H1 (cell line): ENCODE measurements around the gene SLC23A2. TPM values are rescaled to one million over a fixed set of nuclear protein-coding genes. Genes with fewer than 3 reads are reported as not detected.

Source experiments
- CTCF ChIA-PET: fragments of 300-600 bp; sonication (Branson Sonifier 250); formaldehyde crosslinking; loops from one replicate; lab custom pipeline; 2021; ENCODE audit not compliant: partially characterized antibody; lab: Charles Lee
- POLR2A ChIA-PET: fragments of 300-600 bp; sonication (Branson Sonifier 250); formaldehyde crosslinking; loops from one replicate; lab custom pipeline; 2021; ENCODE audit warnings: inconsistent platforms; ENCODE audit not compliant: partially characterized antibody; lab: Charles Lee
- DNase-seq, 2 experiments: peaks; one replicate each; pipeline versions ENCODE4 v3.0.0 to v3.0.0-alpha.2; 2010 to 2022; ENCODE audit warnings: low spot score in 2 of 2, low read depth in 1 of 2, mixed read lengths in 1 of 2
- FAIRE-seq: peaks from 2 replicates; lab custom pipeline; 2011; peaks lifted over from hg19 to GRCh38; lab: Jason Lieb, UNC
- H2AFZ ChIP-seq: 2 replicates; pipeline ENCODE4 v1.8.1; 2012; ENCODE audit warnings: low read length, inconsistent platforms
- H2AK5ac ChIP-seq: 2 replicates; pipeline ENCODE4 v1.6.1; 2013; ENCODE audit warnings: low read depth, low read length
- H2BK120ac ChIP-seq: replicated peaks from 2 replicates; pipeline ENCODE3; 2013; ENCODE audit warnings: low read depth, low read length, inconsistent platforms
- H2BK12ac ChIP-seq: 2 replicates; pipeline ENCODE4 v1.6.1; 2013; ENCODE audit warnings: low read depth, low read length
- H2BK15ac ChIP-seq: 2 replicates; pipeline ENCODE4 v1.6.1; 2013; ENCODE audit warnings: low read length
- H2BK20ac ChIP-seq: 2 replicates; pipeline ENCODE4 v1.6.1; 2013; ENCODE audit warnings: low read length
- H2BK5ac ChIP-seq: 2 replicates; pipeline ENCODE4 v1.6.1; 2013; ENCODE audit warnings: low read depth, low read length
- H3K14ac ChIP-seq: 2 replicates; pipeline ENCODE4 v1.6.1; 2013; ENCODE audit warnings: inconsistent platforms; ENCODE audit not compliant: insufficient read length
- H3K18ac ChIP-seq: 2 replicates; pipeline ENCODE4 v1.6.1; 2013; ENCODE audit warnings: low read length; ENCODE audit errors: extremely low read depth
- H3K23ac ChIP-seq: 2 replicates; pipeline ENCODE4 v1.6.1; 2013; ENCODE audit warnings: inconsistent platforms; ENCODE audit not compliant: insufficient read length
- H3K23me2 ChIP-seq: 2 replicates; pipeline ENCODE4 v1.6.1; 2013; ENCODE audit warnings: low read depth, low read length
- H3K27ac ChIP-seq: 2 replicates; pipeline ENCODE4 v1.6.1; 2011; ENCODE audit warnings: low read depth, low read length, inconsistent platforms
- H3K27me3 ChIP-seq, 4 experiments: replicated peaks in 1 of 4; 1 replicate in 1 of 4; 2 replicates in 3 of 4; pipeline versions ENCODE4 v1.6.1 to v1.8.1; 2011 to 2013; ENCODE audit warnings: low read length in 3 of 4, mild to moderate bottlenecking in 3 of 4, inconsistent platforms in 2 of 4, mixed read lengths in 2 of 4, moderate library complexity in 1 of 4; ENCODE audit not compliant: control insufficient read depth in 3 of 4, insufficient read depth in 3 of 4; ENCODE audit errors: extremely low read depth in 1 of 4
- H3K36me3 ChIP-seq, 4 experiments: 2 replicates each; pipeline versions ENCODE4 v1.6.1 to v1.8.1; 2011 to 2013; ENCODE audit warnings: mild to moderate bottlenecking in 4 of 4, low read length in 3 of 4, moderate library complexity in 2 of 4, control low read depth in 1 of 4, inconsistent platforms in 1 of 4; ENCODE audit not compliant: insufficient read depth in 4 of 4, control insufficient read depth in 2 of 4
- H3K4ac ChIP-seq: replicated peaks from 2 replicates; pipeline ENCODE3; 2013; ENCODE audit warnings: low read length, low read depth, mixed read lengths, inconsistent platforms; ENCODE audit not compliant: insufficient read length
- H3K4me1 ChIP-seq, 4 experiments: replicated peaks in 1 of 4; 1 replicate in 1 of 4; 2 replicates in 3 of 4; pipeline versions ENCODE4 v1.6.1 to v1.8.1; 2011 to 2013; ENCODE audit warnings: low read length in 3 of 4, inconsistent platforms in 2 of 4, mixed read lengths in 1 of 4; ENCODE audit not compliant: insufficient read depth in 4 of 4, control insufficient read depth in 3 of 4
- H3K4me2 ChIP-seq, 2 experiments: 2 replicates each; pipeline versions ENCODE4 v1.6.1 to v1.8.1; 2011 to 2013; ENCODE audit warnings: low read depth in 2 of 2, low read length in 2 of 2, control low read depth in 1 of 2, inconsistent platforms in 1 of 2, mild to moderate bottlenecking in 1 of 2; ENCODE audit not compliant: insufficient read depth in 1 of 2
- H3K4me3 ChIP-seq, 4 experiments: fragments of 200-600, 300-600 bp in 1 of 4; sonication (generic), shearing (Covaris generic), sonication (Bioruptor Twin) in 1 of 4; 2 replicates each; pipeline versions ENCODE4 v1.5.1 to v1.8.1; 2011 to 2016; ENCODE audit warnings: low read length in 4 of 4, low read depth in 3 of 4, control low read depth in 2 of 4, inconsistent platforms in 2 of 4, mild to moderate bottlenecking in 2 of 4, mixed read lengths in 1 of 4, moderate library complexity in 1 of 4; ENCODE audit not compliant: insufficient read depth in 2 of 4; ENCODE audit errors: extremely low read depth in 1 of 4
- H3K56ac ChIP-seq: replicated peaks from 2 replicates; pipeline ENCODE3; 2013; ENCODE audit warnings: low read depth, mild to moderate bottlenecking, mixed read lengths, low read length, inconsistent platforms; ENCODE audit not compliant: insufficient read length
- H3K79me1 ChIP-seq: 2 replicates; pipeline ENCODE4 v1.6.1; 2013; ENCODE audit warnings: low read depth, low read length, control low read depth
- H3K79me2 ChIP-seq, 2 experiments: 2 replicates each; pipeline versions ENCODE4 v1.6.1 to v1.8.1; 2012 to 2013; ENCODE audit warnings: low read length in 2 of 2, mild to moderate bottlenecking in 2 of 2, inconsistent platforms in 1 of 2; ENCODE audit not compliant: insufficient read depth in 2 of 2, control insufficient read depth in 1 of 2
- H3K9ac ChIP-seq, 4 experiments: replicated peaks in 1 of 4; 1 replicate in 1 of 4; 2 replicates in 3 of 4; pipeline versions ENCODE4 v1.6.1 to v1.8.1; 2011 to 2013; ENCODE audit warnings: low read depth in 3 of 4, low read length in 3 of 4, control low read depth in 2 of 4, mild to moderate bottlenecking in 2 of 4, moderate library complexity in 2 of 4, inconsistent platforms in 1 of 4; ENCODE audit errors: extremely low read depth in 1 of 4
- H3K9me3 ChIP-seq, 2 experiments: 2 replicates each; pipeline versions ENCODE4 v1.6.1 to v1.8.1; 2012 to 2013; ENCODE audit warnings: mild to moderate bottlenecking in 2 of 2, moderate library complexity in 2 of 2, control low read depth in 1 of 2, inconsistent platforms in 1 of 2, low read depth in 1 of 2, low read length in 1 of 2, mixed read lengths in 1 of 2; ENCODE audit not compliant: insufficient read depth in 2 of 2
- H4K20me1 ChIP-seq, 2 experiments: replicated peaks in 1 of 2; 2 replicates each; pipeline versions ENCODE3 to v1.8.1; 2011 to 2013; ENCODE audit warnings: inconsistent platforms in 2 of 2, low read length in 2 of 2, mild to moderate bottlenecking in 1 of 2; ENCODE audit not compliant: insufficient read depth in 2 of 2, control insufficient read depth in 1 of 2
- H4K5ac ChIP-seq: 2 replicates; pipeline ENCODE4 v1.6.1; 2013; ENCODE audit warnings: low read length, low read depth, mixed read lengths, inconsistent platforms; ENCODE audit not compliant: insufficient read length
- H4K8ac ChIP-seq: 2 replicates; pipeline ENCODE4 v1.8.0; 2013; ENCODE audit warnings: mild to moderate bottlenecking, moderate library complexity, low read length, inconsistent platforms; ENCODE audit not compliant: insufficient read depth; ENCODE audit errors: extremely low read depth
- H4K91ac ChIP-seq: replicated peaks from 2 replicates; pipeline ENCODE3; 2013; ENCODE audit warnings: low read length, mixed read lengths, inconsistent platforms; ENCODE audit not compliant: insufficient read length
- BRCA1 ChIP-seq: IDR thresholded peaks from 2 replicates; pipeline ENCODE4 v1.6.1; 2012; ENCODE audit warnings: low read depth, low read length, improper control_type of control experiment
- HDAC6 ChIP-seq: IDR thresholded peaks from one replicate; pipeline ENCODE4 v1.7.1; 2012; ENCODE audit warnings: low read depth, mild to moderate bottlenecking, inconsistent platforms, low read length, moderate library complexity
- JUND ChIP-seq: IDR thresholded peaks from 2 replicates; pipeline ENCODE4 v1.6.1; 2011; ENCODE audit warnings: mild to moderate bottlenecking, improper control_type of control experiment, low read length
- KDM4A ChIP-seq: IDR thresholded peaks from one replicate; pipeline ENCODE4 v1.7.1; 2012; ENCODE audit warnings: low read depth, mild to moderate bottlenecking, moderate library complexity, low read length, inconsistent platforms; ENCODE audit not compliant: severe bottlenecking
- MAX ChIP-seq: IDR thresholded peaks from 2 replicates; pipeline ENCODE4 v1.6.1; 2012; ENCODE audit warnings: inconsistent platforms
- RAD21 ChIP-seq, 2 experiments: IDR thresholded peaks in 1 of 2; conservative IDR thresholded peaks in 1 of 2; 2 replicates each; pipeline ENCODE4 v1.6.1; 2011; ENCODE audit warnings: low read depth in 2 of 2, low read length in 2 of 2, improper control_type of control experiment in 1 of 2, inconsistent platforms in 1 of 2, mild to moderate bottlenecking in 1 of 2, moderate library complexity in 1 of 2
- SIN3A ChIP-seq, 2 experiments: IDR thresholded peaks in 1 of 2; conservative IDR thresholded peaks in 1 of 2; 2 replicates each; pipeline ENCODE4 v1.6.1; 2011 to 2012; ENCODE audit warnings: low read length in 2 of 2, improper control_type of control experiment in 1 of 2, low read depth in 1 of 2, mild to moderate bottlenecking in 1 of 2
- SIRT6 ChIP-seq: IDR thresholded peaks from one replicate; pipeline ENCODE4 v1.7.1; 2012; ENCODE audit warnings: low read length, inconsistent platforms
- USF2 ChIP-seq: IDR thresholded peaks from 2 replicates; pipeline ENCODE4 v1.6.1; 2011; ENCODE audit warnings: low read length, improper control_type of control experiment
- WGBS, 2 experiments: shearing (Covaris generic) in 1 of 2; methylation state at CpG; one replicate each; pipeline versions ENCODE4 v1.1.6 to v1.1.7; 2013 to 2015; ENCODE audit warnings: low lambda C conversion rate in 2 of 2, mixed read lengths in 2 of 2, inconsistent platforms in 1 of 2, low coverage in 1 of 2, missing lambda C conversion rate in 1 of 2; ENCODE audit not compliant: insufficient replicate concordance in 2 of 2, insufficient coverage in 1 of 2, insufficient read length in 1 of 2; ENCODE audit errors: extremely low coverage in 1 of 2, missing lambda C conversion rate in 1 of 2; 5-methylcytosine and 5-hydroxymethylcytosine counted together
- polyA plus RNA-seq, 7 experiments: library from polyadenylated mRNA; depleted of rRNA in 3 of 7; stranded (reverse) in 5 of 7; unstranded in 2 of 7; fragments of >200 nt in 5 of 7; fragments of 200-250 nt in 2 of 7; gene quantifications; 1 replicate in 5 of 7; 2 replicates in 1 of 7; 4 replicates in 1 of 7; pipeline versions ENCODE4 v1.2.1 to v1.2.3, GENCODE V29; 2011 to 2013; ENCODE audit warnings: missing spikeins in 2 of 7, mixed read lengths in 2 of 7
- total RNA-seq: library from RNA; stranded (reverse); fragmentation: NEBNext Ultra II Directional; extraction: Animal tissue kit (Norgen Biotek cat#: 25700); gene quantifications from 2 replicates; pipeline ENCODE4 v1.2.1, GENCODE V29; 2021

The SLC23A2 gene
- total and polyA plus RNA-seq, 2 of the 8 experiments (the other 6 are each of a cell fraction or from before 2014, with no cell fraction given) = 17.0 to 18.6 TPM

- no peaks in the 10 kb centered on the region for H3K4me1 ChIP-seq
- H4K20me1 ChIP-seq = no peaks in the 10 kb centered on the region
- H3K4me2 ChIP-seq = no peak overlapping the region
- H3K9ac ChIP-seq = no peak overlapping the region
- no peak overlapping the region for H2BK5ac ChIP-seq
- no peak overlapping the region for H3K27ac ChIP-seq
- H3K9me3 ChIP-seq = no peaks in the 10 kb centered on the region
- H4K91ac ChIP-seq = no peak overlapping the region
- no peak overlapping the region for H3K56ac ChIP-seq
- no peak overlapping the region for H2BK20ac ChIP-seq
- H3K36me3 ChIP-seq = no peaks in the 10 kb centered on the region
- no peak for FAIRE-seq
- ChIA-PET POLR2A (interaction anchor here (0.6 kb wide), 1 partner anchor 41 kb away, joined by 3 read pairs; no protein-coding TSS in a partner anchor), CTCF (interaction anchor here (1.2 to 1.4 kb wide), 3 partner anchors 9 to 25 kb away, joined by 3 read pairs; no protein-coding TSS in a partner anchor)
- H3K18ac ChIP-seq = no peak overlapping the region
- H4K8ac ChIP-seq = no peak overlapping the region
- H3K23ac ChIP-seq = no peak overlapping the region
- no peaks in the 10 kb centered on the region for H3K79me1 ChIP-seq
- TF ChIP-seq HDAC6 = no peak
- no peak for TF ChIP-seq BRCA1
- TF ChIP-seq MAX = no peak
- no peak for TF ChIP-seq JUND
- no peak for TF ChIP-seq SIRT6
- no peak for TF ChIP-seq KDM4A
- no peak for TF ChIP-seq USF2
- TF ChIP-seq RAD21 (IDR thresholded peaks at IDR 0.05 in 1 of 2, conservative IDR thresholded peaks at IDR 0.05 in 1 of 2; ENCODE audit: low read depth in 2 of 2, low read length in 2 of 2) = no peak
- no peak for TF ChIP-seq SIN3A (conservative IDR thresholded peaks at IDR 0.05 in 1 of 2, IDR thresholded peaks at IDR 0.05 in 1 of 2; ENCODE audit: low read depth in 1 of 2, low read length in 2 of 2)
- H2BK15ac ChIP-seq = no peak overlapping the region
- no peak overlapping the region for H3K4ac ChIP-seq
- no peak overlapping the region for H2AK5ac ChIP-seq
- no peaks in the 10 kb centered on the region for H3K23me2 ChIP-seq
- no peak overlapping the region for H2BK12ac ChIP-seq
- no peak overlapping the region for H3K14ac ChIP-seq
- no peak for DNase-seq
- no peak overlapping the region for H2AFZ ChIP-seq
- no peak overlapping the region for H2BK120ac ChIP-seq
- no peak overlapping the region for H3K4me3 ChIP-seq
- 86% methylated on average over 10 of the region's 10 CpGs; no CpG with 5 or more reads in 1 of the 2 experiments for WGBS, 2 experiments
- H3K27me3 ChIP-seq = no peaks in the 10 kb centered on the region
- no peaks in the 10 kb centered on the region for H3K79me2 ChIP-seq
- no peak overlapping the region for H4K5ac ChIP-seq
Observed at GRCh38 chr20:5030348-5031205, 29.3 kb upstream of the SLC23A2 start.
